Measurements from ENCODE around the gene TRIB2.

The TRIB2 gene

GRCh38 chr2:12720754-12721378 lies 4.1 kb downstream of the TRIB2 start:
- CTCF ChIA-PET, result interaction anchor here (0.6 to 11.4 kb wide), 13 partner anchors 8 to 1028 kb away, joined by 3 to 181 read pairs (median 3); no protein-coding TSS in a partner anchor

GRCh38 chr2:12721566-12722446 lies 5.1 kb downstream of the TRIB2 start:
- H3K4me3 ChIP-seq (ENCODE audit: low read depth, low read length), result peak overlapping the region; percentile 29
- POLR2A ChIA-PET, result interaction anchor here (0.6 to 1.7 kb wide), 7 partner anchors 43 to 570 kb away, joined by 3 to 5 read pairs (median 4); no protein-coding TSS in a partner anchor
- CTCF ChIA-PET, result interaction anchor here (0.6 to 11.4 kb wide), 12 partner anchors 7 to 1029 kb away, joined by 3 to 181 read pairs (median 3); no protein-coding TSS in a partner anchor

More at GRCh38 chr2:12720754-12721378, 4.1 kb downstream of the TRIB2 start:
- POLR2A ChIA-PET, result interaction anchor here (0.7 to 1.7 kb wide), 11 partner anchors 44 to 399 kb away, joined by 3 to 6 read pairs (median 4); no protein-coding TSS in a partner anchor
- peak overlapping the region; percentile 86 for H3K4me3 ChIP-seq (ENCODE audit: low read depth, low read length)
- no peak for TF ChIP-seq CTCF (IDR thresholded peaks at IDR 0.05; ENCODE audit: insufficient read depth, low read length, missing control alignments)
- DNase-seq (ENCODE audit: low read depth, low spot score), result no peak

GRCh38 chr2:12722447-12723316 lies 5.9 kb downstream of the TRIB2 start:
- peak overlapping the region; percentile 4; the same call in 1 of the 2 replicates for H3K4me3 ChIP-seq (ENCODE audit: low read depth, low read length)
- POLR2A ChIA-PET, result interaction anchor here (0.6 to 1.5 kb wide), 3 partner anchors 42 to 571 kb away, joined by 3 to 4 read pairs (median 3); no protein-coding TSS in a partner anchor
- TF ChIP-seq CTCF (IDR thresholded peaks at IDR 0.05; ENCODE audit: insufficient read depth, low read length, missing control alignments), result no peak
- CTCF ChIA-PET, result interaction anchor here (0.8 to 11.4 kb wide), 7 partner anchors 14 to 1030 kb away, joined by 3 to 181 read pairs (median 4); no protein-coding TSS in a partner anchor
- DNase-seq (ENCODE audit: low read depth, low spot score), result no peak

More at GRCh38 chr2:12721566-12722446, 5.1 kb downstream of the TRIB2 start:
- no peak for TF ChIP-seq CTCF (IDR thresholded peaks at IDR 0.05; ENCODE audit: insufficient read depth, low read length, missing control alignments)
- no peak for DNase-seq (ENCODE audit: low read depth, low spot score)

GRCh38 chr2:12723736-12724463 lies 7.2 kb downstream of the TRIB2 start:
- H3K4me3 ChIP-seq (ENCODE audit: low read depth, low read length), result no peak overlapping the region
- no peak for DNase-seq (ENCODE audit: low read depth, low spot score)
- CTCF ChIA-PET, result interaction anchor here (0.8 to 11.4 kb wide), 5 partner anchors 27 to 283 kb away, joined by 3 to 181 read pairs (median 4); no protein-coding TSS in a partner anchor
- TF ChIP-seq CTCF (IDR thresholded peaks at IDR 0.05; ENCODE audit: insufficient read depth, low read length, missing control alignments), result no peak
- POLR2A ChIA-PET, result no interaction called here

Data from AG04449 (cell line).